Heart left ventricle (tissue), 16 donors: ENCODE data around the gene FMO5. TPM values are rescaled to one million over a fixed set of nuclear protein-coding genes. Genes with fewer than 3 reads are reported as not detected.

Source experiments
- ATAC-seq, 4 donors: fragments of 200-7000 bp; cut with Tn5 transposase; one replicate each; pipeline ENCODE4 v1.9.1; 2020 to 2022; ENCODE audit warnings: moderate library complexity in 4 of 4, mild to moderate bottlenecking in 3 of 4, moderate number of reproducible peaks in 1 of 4
- DNase-seq, 5 donors: peaks; one replicate each; pipeline ENCODE4 v3.0.0-alpha.2; 2020
- H3K27ac ChIP-seq, 12 donors: fragments of 200-600 bp; sonication (generic) in 4 of 12; one replicate each; pipeline versions ENCODE4 v1.5.0 to v1.8.0; 2016 to 2022; ENCODE audit warnings: mild to moderate bottlenecking in 2 of 12
- H3K27me3 ChIP-seq, 9 donors: fragments of 200-600 bp; sonication (generic) in 2 of 9; one replicate each; pipeline versions ENCODE4 v1.5.1 to v1.8.0; 2016 to 2022; ENCODE audit warnings: mild to moderate bottlenecking in 3 of 9
- H3K36me3 ChIP-seq, 9 donors: fragments of 200-600 bp; sonication (generic) in 2 of 9; one replicate each; pipeline versions ENCODE4 v1.5.0 to v1.8.0; 2018 to 2022; ENCODE audit warnings: mild to moderate bottlenecking in 2 of 9
- H3K4me1 ChIP-seq, 12 donors: fragments of 200-600 bp; sonication (generic) in 4 of 12; one replicate each; pipeline versions ENCODE4 v1.5.0 to v1.8.0; 2016 to 2022; ENCODE audit warnings: mild to moderate bottlenecking in 3 of 12
- H3K4me3 ChIP-seq, 12 donors: fragments of 200-600 bp; sonication (generic) in 4 of 12; one replicate each; pipeline versions ENCODE4 v1.5.0 to v1.8.0; 2017 to 2022; ENCODE audit warnings: mild to moderate bottlenecking in 9 of 12, moderate library complexity in 4 of 12
- H3K9me3 ChIP-seq, 12 donors: fragments of 200-600 bp; sonication (generic) in 4 of 12; one replicate each; pipeline versions ENCODE4 v1.5.0 to v1.8.0; 2016 to 2022; ENCODE audit warnings: mild to moderate bottlenecking in 1 of 12
- POLR2A ChIP-seq, 2 donors: fragments of 450-650 bp; IDR thresholded peaks; one replicate each; pipeline ENCODE4 v1.6.1; 2017; ENCODE audit warnings: antibody characterized with exemption in 2 of 2, mild to moderate bottlenecking in 2 of 2, moderate library complexity in 2 of 2
- WGBS, 4 donors: extraction: QIAGEN DNeasy Blood & Tissue Kit in 2 of 4; methylation state at CpG; one replicate each; pipeline versions ENCODE4 v1.1.5 to v1.1.7; 2013 to 2018; 5-methylcytosine and 5-hydroxymethylcytosine counted together
- intact Hi-C, 10 donors: fragments of 100-400 bp; cut with DNase I; formaldehyde crosslinking; loops; one replicate each; pipeline versions ENCODE4 v1.11.1 to v1.14.2; 2022
- polyA plus RNA-seq, 2 donors: library from polyadenylated mRNA; stranded (reverse); fragments of 200-250 nt; gene quantifications; one replicate each; pipeline ENCODE4 v1.2.3, GENCODE V29; 2013
- total RNA-seq, 9 donors: library from RNA; depleted of rRNA in 2 of 9; stranded (reverse); fragments of >200 nt in 2 of 9; fragmentation: NEBNext Ultra II Directional in 3 of 9; extraction: Animal tissue kit (Norgen Biotek cat#: 25700) in 3 of 9; gene quantifications; one replicate each; pipeline versions ENCODE4 v1.1.0 to v1.2.4, GENCODE V29; 2016 to 2023
- TF ChIP-seq, protein P1 (sequence below), 12 donors: fragments of 200-600 bp; sonication (generic) in 4 of 12; IDR thresholded peaks; one replicate each; pipeline versions ENCODE4 v1.5.0 to v1.8.0; 2018 to 2022; ENCODE audit warnings: antibody characterized with exemption in 12 of 12, mild to moderate bottlenecking in 5 of 12
- donor health status: ischemic (EF 13 %, LVEDD 7.1; RV severe dilation, severe dysfunction).
- donor health status: healthy with polysubstance abuse.
- donor health status: DM: no; HTN: yes; CAD: no.
- donor health status: DM: no; HTN: no; CAD: no.
- donor health status: ischemic (EF 25% LVEDD 6.9; RV normal size, moderate dysfunction).
- donor health status: ischemic (EF 25% LVEDD 5.7; RV mildly dilated, moderate dysfunction).
- donor health status: healthy.
- donor health status: DM: yes; HTN: yes; CAD: no.
- donor health status: ischemic (EF 35%, LVEDD 5.7; RV mildly dilated, moderate dysfunction).
- donor health status: nonischemic (EF 11% LVEDD 7.7; RV severe dilation, severe dysfunction).
- donor health status: DM: yes; HTN: yes; CAD: no.
- donor health status: PGD.
- donor health status: ischemic (EF 29% LVEDD 5.4; RV normal size, mild dysfunction).
- donor health status: nonischemic (EF 23%, LVEDD 6.1; RV moderate dilation, normal function).

FMO5 gene
- total and polyA plus RNA-seq, 11 donors: 0.71 to 17.0 (median 1.2) TPM

GRCh38 chr1:147246044-147246690, 21.0 kb upstream of the FMO5 start:
- H3K9me3 ChIP-seq: no peaks in the 10 kb centered on the region
- ATAC-seq (no peak), DNase-seq (no peak)
- H3K27ac ChIP-seq: no peak overlapping the region
- H3K4me3 ChIP-seq: no peak overlapping the region
- 64 to 99% (median 88%) methylated on average over 2 of the region's 2 CpGs for WGBS, 4 donors
- H3K4me1 ChIP-seq: peaks cover 3 to 46% (median 15%) of the 10 kb centered on the region in 12 donors
- no peak for TF ChIP-seq POLR2A (IDR thresholded peaks at IDR 0.05)
- TF ChIP-seq, protein P1, sequence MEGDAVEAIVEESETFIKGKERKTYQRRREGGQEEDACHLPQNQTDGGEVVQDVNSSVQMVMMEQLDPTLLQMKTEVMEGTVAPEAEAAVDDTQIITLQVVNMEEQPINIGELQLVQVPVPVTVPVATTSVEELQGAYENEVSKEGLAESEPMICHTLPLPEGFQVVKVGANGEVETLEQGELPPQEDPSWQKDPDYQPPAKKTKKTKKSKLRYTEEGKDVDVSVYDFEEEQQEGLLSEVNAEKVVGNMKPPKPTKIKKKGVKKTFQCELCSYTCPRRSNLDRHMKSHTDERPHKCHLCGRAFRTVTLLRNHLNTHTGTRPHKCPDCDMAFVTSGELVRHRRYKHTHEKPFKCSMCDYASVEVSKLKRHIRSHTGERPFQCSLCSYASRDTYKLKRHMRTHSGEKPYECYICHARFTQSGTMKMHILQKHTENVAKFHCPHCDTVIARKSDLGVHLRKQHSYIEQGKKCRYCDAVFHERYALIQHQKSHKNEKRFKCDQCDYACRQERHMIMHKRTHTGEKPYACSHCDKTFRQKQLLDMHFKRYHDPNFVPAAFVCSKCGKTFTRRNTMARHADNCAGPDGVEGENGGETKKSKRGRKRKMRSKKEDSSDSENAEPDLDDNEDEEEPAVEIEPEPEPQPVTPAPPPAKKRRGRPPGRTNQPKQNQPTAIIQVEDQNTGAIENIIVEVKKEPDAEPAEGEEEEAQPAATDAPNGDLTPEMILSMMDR (IDR thresholded peaks at IDR 0.05): no peak
- no peaks in the 10 kb centered on the region for H3K27me3 ChIP-seq
- no peaks in the 10 kb centered on the region for H3K36me3 ChIP-seq
- intact Hi-C loops: no loop called here

GRCh38 chr1:147245586-147246021, 20.5 kb upstream of the FMO5 start:
- Histone ChIP-seq H3K27me3 (no peaks in the 10 kb centered on the region), H3K27ac (no peak overlapping the region), H3K36me3 (no peaks in the 10 kb centered on the region), H3K4me3 (no peak overlapping the region), H3K4me1 (peaks cover 3 to 46% (median 15%) of the 10 kb centered on the region in 12 donors), H3K9me3 (no peaks in the 10 kb centered on the region)
- intact Hi-C loops: no loop called here
- 70 to 87% (median 85%) methylated on average over 3 of the region's 3 CpGs for WGBS, 4 donors
- DNase-seq (no peak), ATAC-seq (no peak)
- TF ChIP-seq, protein P1 (IDR thresholded peaks at IDR 0.05): no peak
- TF ChIP-seq POLR2A (IDR thresholded peaks at IDR 0.05): no peak

- intact Hi-C loops: no loop called here
- no peak for ATAC-seq
These were observed 20.0 kb upstream of the FMO5 start for GRCh38 chr1:147245129-147245528.

GRCh38 chr1:147243841-147244240, 18.7 kb upstream of the FMO5 start:
- intact Hi-C loops: loop anchor here in 4 of 10 donors (2.0 kb wide), 1 partner anchor 71 kb away; the partner anchor contains the start of gene PRKAB2 (in 4 of the 4)
- no peak for TF ChIP-seq POLR2A (IDR thresholded peaks at IDR 0.05)
- TF ChIP-seq, protein P1 (IDR thresholded peaks at IDR 0.05): no peak
- H3K36me3 ChIP-seq: no peaks in the 10 kb centered on the region
- 15 to 20% (median 17%) methylated on average over 4 of the region's 4 CpGs for WGBS, 4 donors
- H3K9me3 ChIP-seq: no peaks in the 10 kb centered on the region
- DNase-seq (no peak), ATAC-seq (no peak)
- peaks cover 3 to 46% (median 15%) of the 10 kb centered on the region in 12 donors for H3K4me1 ChIP-seq
- H3K27me3 ChIP-seq: no peaks in the 10 kb centered on the region
- H3K27ac ChIP-seq: peak overlapping the region in 9 of 12 donors; percentile 78 to 97 (median 93)
- H3K4me3 ChIP-seq: peak overlapping the region; percentile 68 to 100 (median 92)

More at GRCh38 chr1:147245129-147245528, 20.0 kb upstream of the FMO5 start:
- Histone ChIP-seq H3K4me3 (no peak overlapping the region), H3K4me1 (peaks cover 3 to 46% (median 15%) of the 10 kb centered on the region in 12 donors), H3K9me3 (no peaks in the 10 kb centered on the region), H3K27me3 (no peaks in the 10 kb centered on the region), H3K36me3 (no peaks in the 10 kb centered on the region), H3K27ac (no peak overlapping the region)
- WGBS, 4 donors: 90 to 96% (median 93%) methylated on average over 6 of the region's 6 CpGs
- no peak for TF ChIP-seq POLR2A (IDR thresholded peaks at IDR 0.05)
- TF ChIP-seq, protein P1 (IDR thresholded peaks at IDR 0.05): no peak
- no peak for DNase-seq
